Small intestine (tissue), 7 donors: Measurements from ENCODE around the gene MASP1. TPM values are rescaled to one million over a fixed set of nuclear protein-coding genes. Genes with fewer than 3 reads are reported as not detected.

ENCODE experiments used
- DNase-seq, 2 donors: peaks; one replicate each; pipeline versions ENCODE4 v3.0.0 to v3.0.0-alpha.2; 2013
- FAIRE-seq: peaks from 2 replicates; lab custom pipeline; 2012; peaks lifted over from hg19 to GRCh38; lab: Jason Lieb, UNC
- H3K27ac ChIP-seq, 3 donors: one replicate each; pipeline ENCODE4 v1.5.1; 2013; ENCODE audit warnings: low read length in 2 of 3, mild to moderate bottlenecking in 2 of 3, control low read depth in 1 of 3, inconsistent platforms in 1 of 3, low read depth in 1 of 3, moderate library complexity in 1 of 3
- H3K27me3 ChIP-seq, 3 donors: one replicate each; pipeline ENCODE4 v1.6.1; 2013; ENCODE audit warnings: low read length in 3 of 3, inconsistent platforms in 1 of 3; ENCODE audit not compliant: control insufficient read depth in 3 of 3, insufficient read depth in 3 of 3
- H3K36me3 ChIP-seq, 3 donors: one replicate each; pipeline ENCODE4 v1.6.1; 2013; ENCODE audit warnings: low read length in 3 of 3, inconsistent platforms in 1 of 3, low read depth in 1 of 3, mild to moderate bottlenecking in 1 of 3, moderate library complexity in 1 of 3; ENCODE audit not compliant: control insufficient read depth in 3 of 3, insufficient read depth in 2 of 3
- H3K4me1 ChIP-seq, 3 donors: one replicate each; pipeline ENCODE4 v1.6.1; 2013; ENCODE audit warnings: low read length in 2 of 3, inconsistent platforms in 1 of 3, low read depth in 1 of 3, mild to moderate bottlenecking in 1 of 3, moderate library complexity in 1 of 3; ENCODE audit not compliant: control insufficient read depth in 3 of 3, insufficient read depth in 2 of 3
- H3K4me3 ChIP-seq, 3 donors: one replicate each; pipeline ENCODE4 v1.5.1; 2013; ENCODE audit warnings: low read length in 3 of 3, control low read depth in 1 of 3, inconsistent platforms in 1 of 3, low read depth in 1 of 3, mild to moderate bottlenecking in 1 of 3, moderate library complexity in 1 of 3
- H3K9me3 ChIP-seq, 2 donors: one replicate each; pipeline ENCODE4 v1.6.1; 2013; ENCODE audit warnings: low read depth in 1 of 2, low read length in 1 of 2; ENCODE audit not compliant: control insufficient read depth in 2 of 2, insufficient read depth in 1 of 2
- WGBS, 3 donors: extraction: QIAGEN DNeasy Blood & Tissue Kit; methylation state at CpG; one replicate each; pipeline ENCODE4 v1.1.7; 2013; 5-methylcytosine and 5-hydroxymethylcytosine counted together
- polyA plus RNA-seq, 4 donors: library from polyadenylated mRNA; stranded (reverse) in 3 of 4; unstranded in 1 of 4; fragments of 200-250 nt in 3 of 4; fragments of 120-200 nt in 1 of 4; gene quantifications; one replicate each; pipeline versions ENCODE4 v1.2.1 to v1.2.3, GENCODE V29; 2013
- donor health status: healthy with polysubstance abuse.
- donor health status: control.
- donor health status: control.
- donor health status: Bipolar disorder and iron deficiency.
- donor health status: healthy.

MASP1 gene
- polyA plus RNA-seq, 4 donors: 0.70 to 67.2 (median 1.6) TPM; not detected in 1

GRCh38 chr3:187227658-187228258 lies 63.8 kb downstream of the MASP1 start:
- no peak overlapping the region for H3K4me3 ChIP-seq
- DNase-seq (no peak), FAIRE-seq (no peak)
- peaks cover 0 to 3% (median 0%) of the 10 kb centered on the region in 3 donors for H3K27me3 ChIP-seq
- no peaks in the 10 kb centered on the region for H3K9me3 ChIP-seq
- peaks cover 0 to 2% (median 0%) of the 10 kb centered on the region in 3 donors for H3K4me1 ChIP-seq
- H3K27ac ChIP-seq: no peak overlapping the region
- H3K36me3 ChIP-seq: peaks cover 0 to 7% (median 0%) of the 10 kb centered on the region in 3 donors
- 81 to 86% (median 83%) methylated on average over 7 of the region's 7 CpGs for WGBS, 3 donors

DNA sequence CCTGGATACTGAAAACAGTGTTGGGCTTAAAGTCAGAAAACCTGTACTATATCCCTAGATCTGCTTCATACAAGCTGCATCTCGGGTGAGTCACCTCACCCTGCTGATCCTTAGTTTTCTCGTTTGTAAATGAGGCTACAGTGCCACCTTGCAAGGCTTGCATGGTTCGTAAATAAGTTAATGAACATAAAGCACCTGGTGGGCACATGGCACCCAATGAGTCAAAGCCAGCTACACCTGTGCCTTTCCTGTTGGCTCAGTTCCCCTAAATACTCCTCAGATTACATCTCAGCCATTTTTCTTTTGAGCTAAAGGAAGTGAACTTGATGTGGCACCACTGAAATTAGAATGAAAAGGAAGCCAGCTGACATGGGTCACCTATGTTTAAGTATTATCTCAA lies 67.7 kb downstream of the MASP1 start:
- 14 to 51% (median 35%) methylated on average over 3 of the region's 3 CpGs for WGBS, 3 donors
- DNase-seq (peak in 1 of 2 donors; percentile 7), FAIRE-seq (no peak)
- no peak overlapping the region for H3K4me3 ChIP-seq
- H3K27ac ChIP-seq: no peak overlapping the region
- H3K9me3 ChIP-seq: no peaks in the 10 kb centered on the region
- peaks cover 0 to 3% (median 0%) of the 10 kb centered on the region in 3 donors for H3K4me1 ChIP-seq
- peaks cover 0 to 9% (median 0%) of the 10 kb centered on the region in 3 donors for H3K36me3 ChIP-seq
- peaks cover 0 to 2% (median 0%) of the 10 kb centered on the region in 3 donors for H3K27me3 ChIP-seq

DNA sequence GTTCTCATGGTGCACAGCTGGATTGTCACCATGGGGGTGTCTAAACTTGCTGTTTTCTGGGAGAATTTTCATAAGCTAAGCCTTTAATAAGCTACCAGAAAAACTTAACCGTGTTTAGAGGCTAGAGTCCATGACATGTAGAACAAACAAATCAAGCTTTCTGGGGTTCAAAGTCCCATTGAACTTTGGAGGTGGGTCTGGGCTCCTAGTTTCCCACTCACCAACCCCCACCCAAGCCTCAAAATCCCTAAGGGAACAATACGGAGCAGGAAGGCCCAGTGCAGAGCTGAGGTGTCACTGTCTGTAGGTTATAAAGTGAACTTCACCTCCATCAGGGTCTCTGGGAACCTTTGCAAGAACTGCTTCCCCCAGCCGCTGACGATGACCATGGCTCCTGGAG lies 68.7 kb downstream of the MASP1 start:
- no peaks in the 10 kb centered on the region for H3K27me3 ChIP-seq
- H3K4me3 ChIP-seq: no peak overlapping the region

GRCh38 chr3:187215460-187215859 lies 76.1 kb downstream of the MASP1 start:
- Histone ChIP-seq H3K27me3 (no peaks in the 10 kb centered on the region), H3K27ac (no peak overlapping the region), H3K36me3 (no peaks in the 10 kb centered on the region), H3K4me1 (peaks cover 0 to 5% (median 0%) of the 10 kb centered on the region in 3 donors), H3K4me3 (no peak overlapping the region), H3K9me3 (no peaks in the 10 kb centered on the region)
- WGBS, 3 donors: 91 to 96% (median 91%) methylated on average over 5 of the region's 5 CpGs
- FAIRE-seq (no peak), DNase-seq (no peak)

More for the DNA sequence above, 68.7 kb downstream of the MASP1 start:
- Histone ChIP-seq H3K4me1 (peaks cover 0 to 3% (median 0%) of the 10 kb centered on the region in 3 donors), H3K36me3 (peaks cover 0 to 9% (median 0%) of the 10 kb centered on the region in 3 donors), H3K27ac (no peak overlapping the region), H3K9me3 (no peaks in the 10 kb centered on the region)
- FAIRE-seq (no peak), DNase-seq (peak in 1 of 2 donors; percentile 24)
- 65 to 75% (median 67%) methylated on average over 4 of the region's 4 CpGs for WGBS, 3 donors

GRCh38 chr3:187213616-187214015 lies 77.9 kb downstream of the MASP1 start:
- Histone ChIP-seq H3K27me3 (no peaks in the 10 kb centered on the region), H3K27ac (no peak overlapping the region), H3K4me1 (peaks cover under 1 to 10% (median under 1%) of the 10 kb centered on the region in 3 donors), H3K36me3 (no peaks in the 10 kb centered on the region), H3K9me3 (no peaks in the 10 kb centered on the region), H3K4me3 (no peak overlapping the region)
- DNase-seq (no peak), FAIRE-seq (no peak)
- 73 to 78% (median 76%) methylated on average over 1 of the region's 1 CpG for WGBS, 3 donors

GRCh38 chr3:187212705-187213104 lies 78.8 kb downstream of the MASP1 start:
- Histone ChIP-seq H3K4me3 (no peak overlapping the region), H3K4me1 (peaks cover 3 to 13% (median 3%) of the 10 kb centered on the region in 3 donors), H3K27me3 (no peaks in the 10 kb centered on the region), H3K9me3 (no peaks in the 10 kb centered on the region), H3K27ac (no peak overlapping the region), H3K36me3 (no peaks in the 10 kb centered on the region)
- DNase-seq: no peak
- 66 to 88% (median 86%) methylated on average over 4 of the region's 4 CpGs for WGBS, 3 donors
- FAIRE-seq: no peak

DNA sequence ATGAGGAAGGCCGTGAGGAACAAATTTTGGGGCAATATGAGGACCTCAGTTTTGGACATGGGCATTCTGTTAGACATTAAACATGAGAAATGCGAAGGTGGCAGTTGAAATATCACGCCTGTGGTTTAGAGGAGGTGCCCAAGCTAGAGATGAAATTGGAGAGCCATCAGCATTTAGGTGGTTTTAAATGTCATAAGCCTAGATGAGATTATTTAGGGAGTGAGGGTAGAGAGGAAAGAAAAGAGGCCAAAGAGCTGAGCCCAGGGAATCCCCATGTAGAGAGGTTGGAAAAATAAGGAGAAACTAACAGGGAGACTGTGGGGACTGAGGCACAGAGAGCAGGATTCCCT lies 79.4 kb downstream of the MASP1 start:
- H3K4me3 ChIP-seq: no peak overlapping the region
- no peak overlapping the region for H3K27ac ChIP-seq
- FAIRE-seq: no peak
- 84 to 90% (median 85%) methylated on average over 3 of the region's 3 CpGs for WGBS, 3 donors
- H3K9me3 ChIP-seq: peaks cover 0 to 2% of the 10 kb centered on the region in 2 donors
- peaks cover 3 to 13% (median 3%) of the 10 kb centered on the region in 3 donors for H3K4me1 ChIP-seq
- no peak for DNase-seq
- H3K36me3 ChIP-seq: no peaks in the 10 kb centered on the region
- no peaks in the 10 kb centered on the region for H3K27me3 ChIP-seq

GRCh38 chr3:187211532-187212195 lies 79.9 kb downstream of the MASP1 start:
- Histone ChIP-seq H3K27me3 (no peaks in the 10 kb centered on the region), H3K4me1 (peaks cover 3 to 13% (median 3%) of the 10 kb centered on the region in 3 donors), H3K4me3 (no peak overlapping the region), H3K36me3 (no peaks in the 10 kb centered on the region), H3K27ac (no peak overlapping the region), H3K9me3 (peaks cover 0 to 7% of the 10 kb centered on the region in 2 donors)
- DNase-seq (no peak), FAIRE-seq (no peak)
- WGBS, 3 donors: 81 to 86% (median 86%) methylated on average over 3 of the region's 3 CpGs
